MCF 10A (cell line): ENCODE results near the gene SDC4. TPM values are rescaled to one million over a fixed set of nuclear protein-coding genes. Genes with fewer than 3 reads are reported as not detected.

Experiments used
- BruUV-seq: library from RNA; stranded (reverse); fragments of 400-500 nt; replicated peaks from 2 replicates; lab custom pipeline; 2021; lab: Mats Ljungman, UMichigan
- CTCF ChIA-PET: fragments of 300-600 bp; sonication (Branson Sonifier 250); formaldehyde crosslinking; extraction: SDS; loops from one replicate; lab custom pipeline; 2021; ENCODE audit warnings: antibody characterized with exemption, inconsistent platforms; lab: Yijun Ruan, JAX
- POLR2A ChIA-PET: fragments of 300-600, 350-650 bp; sonication (Branson Sonifier 250); formaldehyde crosslinking; extraction: SDS; loops from one replicate; lab custom pipeline; 2020; ENCODE audit warnings: antibody characterized with exemption, inconsistent platforms; lab: Yijun Ruan, JAX
- DNase-seq: peaks from one replicate; pipeline ENCODE4 v3.0.0-alpha.2; 2018; ENCODE audit not compliant: unreplicated experiment
- H3K27ac Mint-ChIP-seq: one replicate; pipeline ENCODE4 v1.8.0; 2022; ENCODE audit warnings: mild to moderate bottlenecking, low read depth, mixed read lengths; ENCODE audit not compliant: unreplicated experiment
- H3K27me3 Mint-ChIP-seq: one replicate; pipeline ENCODE4 v1.8.0; 2022; ENCODE audit warnings: mixed read lengths; ENCODE audit not compliant: insufficient read depth, unreplicated experiment
- H3K36me3 Mint-ChIP-seq: one replicate; pipeline ENCODE4 v1.8.0; 2022; ENCODE audit warnings: mild to moderate bottlenecking, moderate library complexity, mixed read lengths; ENCODE audit not compliant: insufficient read depth, unreplicated experiment
- H3K4me1 Mint-ChIP-seq: one replicate; pipeline ENCODE4 v1.8.0; 2022; ENCODE audit warnings: mixed read lengths; ENCODE audit not compliant: insufficient read depth, unreplicated experiment
- H3K4me3 Mint-ChIP-seq: one replicate; pipeline ENCODE4 v1.8.0; 2022; ENCODE audit warnings: mild to moderate bottlenecking, moderate library complexity, mixed read lengths; ENCODE audit not compliant: unreplicated experiment
- H3K9me3 Mint-ChIP-seq: one replicate; pipeline ENCODE4 v1.8.0; 2022; ENCODE audit warnings: mixed read lengths; ENCODE audit not compliant: unreplicated experiment
- intact Hi-C: fragments of 100-400 bp; cut with micrococcal nuclease; formaldehyde crosslinking; loops from 2 replicates; pipeline ENCODE4 v1.14.1; 2022
- total RNA-seq: library from RNA; stranded (reverse); gene quantifications from 2 replicates; pipeline ENCODE4 v1.2.3, GENCODE V29; 2022
- TF ChIP-seq, protein P1 (sequence below): fragments of 200-600 bp; IDR thresholded peaks from one replicate; pipeline ENCODE4 v1.8.0; 2022; ENCODE audit warnings: antibody characterized with exemption, mild to moderate bottlenecking; ENCODE audit not compliant: unreplicated experiment

The SDC4 gene
- total RNA-seq, 1 experiment from 2014 or later, result 209 TPM

DNA sequence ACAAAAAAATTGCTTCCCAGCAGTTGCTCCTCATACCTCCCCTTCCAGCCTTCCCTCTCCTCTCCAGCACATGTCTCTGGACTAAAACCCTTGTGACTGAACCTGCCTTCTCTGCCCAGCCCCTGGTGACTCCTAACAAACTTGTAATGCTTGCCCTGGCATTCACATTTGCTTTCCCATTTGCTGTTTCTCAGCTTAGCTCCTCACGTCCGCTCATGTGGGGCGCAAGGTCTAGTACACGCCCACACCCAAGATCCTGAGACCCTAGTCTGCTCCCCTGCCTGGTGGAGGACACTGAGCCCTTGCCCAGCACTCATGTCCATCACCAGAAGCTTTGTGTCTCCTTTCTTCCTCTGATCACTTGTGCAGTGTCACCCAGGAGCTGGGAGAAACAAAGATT, 59.8 kb downstream of the SDC4 start:
- H3K36me3 Mint-ChIP-seq, result no peaks in the 10 kb centered on the region
- H3K9me3 Mint-ChIP-seq, result no peaks in the 10 kb centered on the region
- intact Hi-C loops, result no loop called here
- DNase-seq, result no peak
- CTCF ChIA-PET, result interaction anchor here (0.5 to 7.9 kb wide), 13 partner anchors 10 to 245 kb away, joined by 3 to 149 read pairs (median 4); no protein-coding TSS in a partner anchor
- no peak overlapping the region for H3K4me3 Mint-ChIP-seq
- POLR2A ChIA-PET, result no interaction called here
- no peaks in the 10 kb centered on the region for H3K27me3 Mint-ChIP-seq
- no TSS peak for BruUV-seq
- H3K4me1 Mint-ChIP-seq, result peaks cover 19% of the 10 kb centered on the region
- TF ChIP-seq, protein P1, sequence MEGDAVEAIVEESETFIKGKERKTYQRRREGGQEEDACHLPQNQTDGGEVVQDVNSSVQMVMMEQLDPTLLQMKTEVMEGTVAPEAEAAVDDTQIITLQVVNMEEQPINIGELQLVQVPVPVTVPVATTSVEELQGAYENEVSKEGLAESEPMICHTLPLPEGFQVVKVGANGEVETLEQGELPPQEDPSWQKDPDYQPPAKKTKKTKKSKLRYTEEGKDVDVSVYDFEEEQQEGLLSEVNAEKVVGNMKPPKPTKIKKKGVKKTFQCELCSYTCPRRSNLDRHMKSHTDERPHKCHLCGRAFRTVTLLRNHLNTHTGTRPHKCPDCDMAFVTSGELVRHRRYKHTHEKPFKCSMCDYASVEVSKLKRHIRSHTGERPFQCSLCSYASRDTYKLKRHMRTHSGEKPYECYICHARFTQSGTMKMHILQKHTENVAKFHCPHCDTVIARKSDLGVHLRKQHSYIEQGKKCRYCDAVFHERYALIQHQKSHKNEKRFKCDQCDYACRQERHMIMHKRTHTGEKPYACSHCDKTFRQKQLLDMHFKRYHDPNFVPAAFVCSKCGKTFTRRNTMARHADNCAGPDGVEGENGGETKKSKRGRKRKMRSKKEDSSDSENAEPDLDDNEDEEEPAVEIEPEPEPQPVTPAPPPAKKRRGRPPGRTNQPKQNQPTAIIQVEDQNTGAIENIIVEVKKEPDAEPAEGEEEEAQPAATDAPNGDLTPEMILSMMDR, result no peak
- no peak overlapping the region for H3K27ac Mint-ChIP-seq

DNA sequence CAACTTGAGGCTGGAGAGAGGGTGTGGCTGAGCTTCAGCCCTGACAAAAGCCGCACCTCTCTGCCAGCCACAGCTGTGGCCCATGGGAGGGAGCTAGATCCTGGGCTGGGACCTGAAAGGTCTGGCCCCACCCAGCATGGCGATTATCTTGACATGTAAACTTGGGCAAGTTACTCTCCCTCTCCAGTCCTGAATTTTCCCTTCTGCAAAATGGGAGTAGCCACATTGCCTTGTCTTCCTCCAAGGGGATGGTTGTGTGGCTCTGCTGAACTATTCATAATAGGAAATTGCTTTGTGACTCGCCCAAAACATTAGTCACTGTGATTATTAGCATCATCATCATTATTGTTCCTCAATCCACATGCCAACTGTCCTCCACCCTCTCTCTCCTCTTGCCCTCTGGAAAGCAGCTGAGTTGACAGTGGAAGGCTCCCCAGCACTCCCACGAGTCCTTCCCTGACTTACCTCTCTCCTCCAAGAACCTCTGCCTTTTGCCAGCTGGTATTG, 64.6 kb downstream of the SDC4 start:
- TF ChIP-seq, protein P1, result no peak
- DNase-seq, result no peak
- no TSS peak for BruUV-seq
- H3K27me3 Mint-ChIP-seq, result no peaks in the 10 kb centered on the region
- CTCF ChIA-PET, result interaction anchor here (0.6 to 6.2 kb wide), 5 partner anchors 9 to 239 kb away, joined by 3 to 59 read pairs (median 4); no protein-coding TSS in a partner anchor
- H3K36me3 Mint-ChIP-seq, result no peaks in the 10 kb centered on the region
- intact Hi-C loops, result no loop called here
- POLR2A ChIA-PET, result interaction anchor here (1.0 kb wide), 1 partner anchor 222 kb away, joined by 3 read pairs; no protein-coding TSS in a partner anchor
- no peak overlapping the region for H3K4me3 Mint-ChIP-seq
- H3K4me1 Mint-ChIP-seq, result peaks cover 13% of the 10 kb centered on the region
- H3K9me3 Mint-ChIP-seq, result no peaks in the 10 kb centered on the region
- no peak overlapping the region for H3K27ac Mint-ChIP-seq

DNA sequence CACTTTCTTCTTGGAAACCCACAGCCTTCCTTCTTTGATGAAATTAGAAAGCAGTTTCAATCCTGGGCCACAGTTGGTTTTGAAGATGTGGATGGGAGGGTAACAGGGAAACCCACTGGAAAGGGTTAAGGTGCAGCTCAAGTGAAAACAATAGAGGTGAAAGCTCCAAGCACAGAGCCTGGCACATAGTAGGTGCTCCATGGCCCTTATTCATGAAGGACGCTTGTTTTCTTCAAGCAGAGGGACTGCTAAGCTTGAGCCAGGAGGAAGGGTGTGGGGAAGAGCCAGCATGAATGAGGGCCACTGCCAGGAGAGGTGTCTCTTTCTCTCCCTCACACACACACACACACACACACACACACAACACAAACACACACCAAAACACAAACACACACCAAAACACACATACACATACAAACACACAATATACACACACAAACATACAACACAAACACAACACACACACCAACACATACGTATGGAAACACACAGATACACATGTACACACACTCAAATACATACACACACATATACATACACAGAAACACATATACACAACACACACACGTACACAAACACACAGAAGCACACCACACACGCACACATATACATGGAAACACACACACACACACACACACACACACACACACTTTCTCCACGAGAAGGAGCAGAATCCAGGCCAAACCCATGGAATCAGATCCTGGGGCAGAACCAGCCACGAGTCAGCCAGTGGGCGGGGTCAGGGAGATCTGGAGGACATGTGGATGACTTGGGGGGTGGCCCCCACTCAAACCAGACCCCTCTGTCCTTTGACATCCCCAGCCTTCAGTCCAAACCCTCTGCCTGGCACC, 65.3 kb downstream of the SDC4 start:
- H3K27me3 Mint-ChIP-seq, result no peaks in the 10 kb centered on the region
- H3K27ac Mint-ChIP-seq, result no peak overlapping the region
- H3K4me3 Mint-ChIP-seq, result no peak overlapping the region
- H3K36me3 Mint-ChIP-seq, result no peaks in the 10 kb centered on the region
- TF ChIP-seq, protein P1, result no peak
- intact Hi-C loops, result no loop called here
- H3K9me3 Mint-ChIP-seq, result no peaks in the 10 kb centered on the region
- H3K4me1 Mint-ChIP-seq, result peaks cover 13% of the 10 kb centered on the region
- DNase-seq, result no peak
- BruUV-seq, result no TSS peak
- ChIA-PET CTCF (interaction anchor here (0.5 to 6.2 kb wide), 8 partner anchors 10 to 530 kb away, joined by 3 to 59 read pairs (median 4); partner anchors contain the start of gene UBE2C), POLR2A (interaction anchor here (0.6 kb wide), 2 partner anchors 138 to 144 kb away, joined by 3 read pairs; no protein-coding TSS in a partner anchor)

GRCh38 chr20:45279992-45280391, 68.2 kb downstream of the SDC4 start:
- TF ChIP-seq, protein P1, result no peak
- DNase-seq, result no peak
- Mint-ChIP-seq H3K9me3 (no peaks in the 10 kb centered on the region), H3K4me3 (no peak overlapping the region), H3K27me3 (no peaks in the 10 kb centered on the region), H3K4me1 (peaks cover 13% of the 10 kb centered on the region), H3K27ac (no peak overlapping the region), H3K36me3 (no peaks in the 10 kb centered on the region)
- no TSS peak for BruUV-seq
- CTCF ChIA-PET, result interaction anchor here (1.1 to 6.2 kb wide), 4 partner anchors 13 to 142 kb away, joined by 3 to 59 read pairs (median 4); no protein-coding TSS in a partner anchor
- intact Hi-C loops, result no loop called here
- POLR2A ChIA-PET, result interaction anchor here (0.9 to 2.2 kb wide), 2 partner anchors 11 to 27 kb away, joined by 4 to 7 read pairs; no protein-coding TSS in a partner anchor
